HEK293 (cell line): ENCODE results near the gene THOP1.

Experiments used
- AEBP2 ChIP-seq: fragments of 450-650 bp; formaldehyde crosslinking; IDR thresholded peaks from 2 replicates; pipeline ENCODE4 v1.5.1; 2016; ENCODE audit warnings: missing biosample characterization, missing genetic modification characterization, borderline replicate concordance
- CTCF ChIP-seq: fragments of 450-650 bp; formaldehyde crosslinking; IDR thresholded peaks from 2 replicates; pipeline ENCODE4 v1.5.1; 2016; ENCODE audit warnings: missing biosample characterization, missing genetic modification characterization
- TRIM28 ChIP-seq: IDR thresholded peaks from 2 replicates; pipeline ENCODE4 v1.6.1; 2011; ENCODE audit warnings: low read length, control low read depth, borderline replicate concordance
- YY1 ChIP-seq: fragments of 450-650 bp; formaldehyde crosslinking; IDR thresholded peaks from 2 replicates; pipeline ENCODE4 v1.5.1; 2018; ENCODE audit warnings: missing biosample characterization, missing genetic modification characterization
- YY2 ChIP-seq: fragments of 450-650 bp; formaldehyde crosslinking; IDR thresholded peaks from 2 replicates; pipeline ENCODE4 v1.5.1; 2016; ENCODE audit warnings: missing biosample characterization, missing genetic modification characterization
- ZBTB17 ChIP-seq: fragments of 450-650 bp; formaldehyde crosslinking; IDR thresholded peaks from 2 replicates; pipeline ENCODE4 v1.5.1; 2016; ENCODE audit warnings: missing biosample characterization, missing genetic modification characterization
- ZBTB21 ChIP-seq: fragments of 450-650 bp; formaldehyde crosslinking; IDR thresholded peaks from 2 replicates; pipeline ENCODE4 v1.5.1; 2017; ENCODE audit warnings: missing biosample characterization, missing genetic modification characterization
- ZEB2 ChIP-seq: fragments of 450-650 bp; formaldehyde crosslinking; IDR thresholded peaks from 2 replicates; pipeline ENCODE4 v1.5.1; 2016; ENCODE audit warnings: missing biosample characterization, missing genetic modification characterization
- ZNF132 ChIP-seq: fragments of 450-650 bp; formaldehyde crosslinking; IDR thresholded peaks from 2 replicates; pipeline ENCODE4 v1.5.1; 2017; ENCODE audit warnings: missing biosample characterization, missing genetic modification characterization, borderline replicate concordance
- ZNF146 ChIP-seq: fragments of 450-650 bp; formaldehyde crosslinking; IDR thresholded peaks from 2 replicates; pipeline ENCODE4 v1.5.1; 2016; ENCODE audit warnings: missing biosample characterization, missing genetic modification characterization
- ZNF2 ChIP-seq: fragments of 450-650 bp; formaldehyde crosslinking; IDR thresholded peaks from 2 replicates; pipeline ENCODE4 v1.5.1; 2016; ENCODE audit warnings: missing biosample characterization, missing genetic modification characterization
- ZNF211 ChIP-seq: fragments of 450-650 bp; formaldehyde crosslinking; IDR thresholded peaks from 2 replicates; pipeline ENCODE4 v1.5.1; 2016; ENCODE audit warnings: low read depth, missing biosample characterization, missing genetic modification characterization
- ZNF266 ChIP-seq: fragments of 450-650 bp; formaldehyde crosslinking; IDR thresholded peaks from 2 replicates; pipeline ENCODE4 v1.5.1; 2016; ENCODE audit warnings: missing biosample characterization, missing genetic modification characterization, low read depth
- ZNF335 ChIP-seq: fragments of 450-650 bp; formaldehyde crosslinking; conservative IDR thresholded peaks from 2 replicates; pipeline ENCODE4 v1.5.1; 2016; ENCODE audit warnings: missing biosample characterization, missing genetic modification characterization
- ZNF354C ChIP-seq: fragments of 450-650 bp; formaldehyde crosslinking; IDR thresholded peaks from 2 replicates; pipeline ENCODE4 v1.5.1; 2016; ENCODE audit warnings: missing biosample characterization, missing genetic modification characterization, low read depth, borderline replicate concordance
- ZNF404 ChIP-seq: fragments of 450-650 bp; formaldehyde crosslinking; IDR thresholded peaks from 2 replicates; pipeline ENCODE4 v1.5.1; 2017; ENCODE audit warnings: missing biosample characterization, missing genetic modification characterization
- ZNF555 ChIP-seq: fragments of 450-650 bp; formaldehyde crosslinking; conservative IDR thresholded peaks from 2 replicates; pipeline ENCODE4 v1.5.1; 2017; ENCODE audit warnings: missing biosample characterization, mild to moderate bottlenecking, missing genetic modification characterization, inconsistent platforms
- ZNF623 ChIP-seq: fragments of 450-650 bp; formaldehyde crosslinking; IDR thresholded peaks from 2 replicates; pipeline ENCODE4 v1.5.1; 2016; ENCODE audit warnings: missing biosample characterization, missing genetic modification characterization
- ZNF677 ChIP-seq: fragments of 450-650 bp; IDR thresholded peaks from 2 replicates; pipeline ENCODE4 v1.5.0; 2018; ENCODE audit warnings: missing biosample characterization, mild to moderate bottlenecking, missing genetic modification characterization, moderate library complexity
- ZNF701 ChIP-seq: fragments of 450-650 bp; formaldehyde crosslinking; IDR thresholded peaks from 2 replicates; pipeline ENCODE4 v1.5.1; 2016; ENCODE audit warnings: missing biosample characterization, missing genetic modification characterization
- ZNF747 ChIP-seq: fragments of 450-650 bp; formaldehyde crosslinking; IDR thresholded peaks from 2 replicates; pipeline ENCODE4 v1.5.1; 2016; ENCODE audit warnings: missing biosample characterization, missing genetic modification characterization
- ZNF776 ChIP-seq: fragments of 450-650 bp; formaldehyde crosslinking; IDR thresholded peaks from 2 replicates; pipeline ENCODE4 v1.5.0; 2017; ENCODE audit warnings: missing biosample characterization, missing genetic modification characterization, borderline replicate concordance
- ZNF785 ChIP-seq: fragments of 450-650 bp; formaldehyde crosslinking; IDR thresholded peaks from 2 replicates; pipeline ENCODE4 v1.5.1; 2016; ENCODE audit warnings: missing biosample characterization, missing genetic modification characterization
- ZSCAN16 ChIP-seq: fragments of 450-650 bp; formaldehyde crosslinking; IDR thresholded peaks from 2 replicates; pipeline ENCODE4 v1.5.1; 2016; ENCODE audit warnings: missing biosample characterization, missing genetic modification characterization
- ZSCAN30 ChIP-seq: fragments of 450-650 bp; IDR thresholded peaks from 2 replicates; pipeline ENCODE4 v1.5.1; 2018; ENCODE audit warnings: missing biosample characterization, mild to moderate bottlenecking, missing genetic modification characterization, moderate library complexity
- ZXDB ChIP-seq: fragments of 450-650 bp; formaldehyde crosslinking; IDR thresholded peaks from 2 replicates; pipeline ENCODE4 v1.5.1; 2016; ENCODE audit warnings: missing biosample characterization, missing genetic modification characterization
- TF ChIP-seq, protein P1 (sequence below): fragments of 450-650 bp; formaldehyde crosslinking; IDR thresholded peaks from 2 replicates; pipeline ENCODE4 v1.5.1; 2016; ENCODE audit warnings: missing biosample characterization, missing genetic modification characterization
- TF ChIP-seq, protein P2 (sequence below): fragments of 450-650 bp; formaldehyde crosslinking; IDR thresholded peaks from 2 replicates; pipeline ENCODE4 v1.5.1; 2016; ENCODE audit warnings: missing biosample characterization, missing genetic modification characterization, low read depth
- TF ChIP-seq, protein P3 (sequence below): fragments of 450-650 bp; formaldehyde crosslinking; conservative IDR thresholded peaks from 2 replicates; pipeline ENCODE4 v1.5.1; 2016; ENCODE audit warnings: low read depth, missing biosample characterization, missing genetic modification characterization

The THOP1 gene

DNA sequence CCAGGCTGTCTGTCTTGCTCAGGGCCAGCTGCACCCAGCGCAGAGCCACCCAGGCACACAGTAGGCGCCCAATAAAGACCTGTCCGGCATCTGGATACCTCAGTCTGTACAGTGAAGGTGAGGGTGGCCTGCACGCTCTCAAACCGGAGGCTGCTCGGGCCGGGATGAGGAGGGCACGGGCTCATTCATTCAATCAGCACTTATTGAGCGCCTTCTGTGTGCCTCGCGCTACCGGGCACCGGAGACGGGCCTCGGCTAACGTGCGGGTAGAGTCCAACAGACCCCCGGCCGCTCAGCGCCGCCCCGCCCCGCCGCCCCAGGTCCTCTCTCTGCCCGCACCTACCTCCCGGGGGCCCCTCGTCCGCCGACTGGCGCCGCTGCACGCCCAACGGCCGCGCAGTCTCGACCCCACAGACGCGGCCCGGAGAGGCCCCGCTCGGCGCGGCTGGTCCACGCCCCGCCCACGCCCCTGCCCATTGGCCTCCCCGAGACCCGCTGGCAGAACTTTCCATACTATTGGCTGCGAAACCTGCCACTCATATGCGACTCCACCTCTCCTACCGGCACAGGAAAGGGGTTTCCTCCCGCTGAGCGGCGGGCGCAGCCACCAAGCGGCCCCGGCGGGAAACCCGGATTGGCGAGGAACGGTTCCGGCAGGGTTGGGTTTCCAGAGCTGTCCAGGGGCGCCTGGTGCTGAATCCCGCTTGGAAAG, 45.5 kb upstream of the THOP1 start, which contains the start of gene SLC39A3 (continued):
- TF ChIP-seq YY1 (tag by site-specific recombination) (peak; percentile 74), ZNF2 (tag by site-specific recombination) (0 out of 2 replicates have a peak, but pooled peaks have one; percentile 76), ZNF132 (tag by site-specific recombination) (no peak), CTCF (no peak), ZNF747 (no peak), ZNF701 (tag by site-specific recombination) (no peak), ZNF555 (tag by site-specific recombination) (no peak), ZNF623 (tag by site-specific recombination) (no peak), TRIM28 (peak; percentile 60; the same call in 1 of the 2 replicates), ZNF776 (tag by site-specific recombination) (no peak), ZSCAN30 (tag by site-specific recombination) (peak; percentile 99), ZNF354C (tag by site-specific recombination) (no peak), ZNF404 (tag by site-specific recombination) (no peak), ZNF146 (peak; percentile 48; the same call in 1 of the 2 replicates), ZNF211 (tag by site-specific recombination) (no peak), AEBP2 (tag by site-specific recombination) (no peak), ZBTB21 (peak; percentile 66), ZNF266 (tag by site-specific recombination) (no peak), ZNF785 (tag by site-specific recombination) (no peak), ZXDB (peak; percentile 100), YY2 (tag by site-specific recombination) (peak; percentile 71; the same call in 1 of the 2 replicates), ZBTB17 (tag by site-specific recombination) (peak; percentile 67), ZNF335 (tag by site-specific recombination) (peak; percentile 82), ZNF677 (no peak), ZEB2 (peak; percentile 83), ZSCAN16 (tag by site-specific recombination) (no peak)
- TF ChIP-seq, protein P1, sequence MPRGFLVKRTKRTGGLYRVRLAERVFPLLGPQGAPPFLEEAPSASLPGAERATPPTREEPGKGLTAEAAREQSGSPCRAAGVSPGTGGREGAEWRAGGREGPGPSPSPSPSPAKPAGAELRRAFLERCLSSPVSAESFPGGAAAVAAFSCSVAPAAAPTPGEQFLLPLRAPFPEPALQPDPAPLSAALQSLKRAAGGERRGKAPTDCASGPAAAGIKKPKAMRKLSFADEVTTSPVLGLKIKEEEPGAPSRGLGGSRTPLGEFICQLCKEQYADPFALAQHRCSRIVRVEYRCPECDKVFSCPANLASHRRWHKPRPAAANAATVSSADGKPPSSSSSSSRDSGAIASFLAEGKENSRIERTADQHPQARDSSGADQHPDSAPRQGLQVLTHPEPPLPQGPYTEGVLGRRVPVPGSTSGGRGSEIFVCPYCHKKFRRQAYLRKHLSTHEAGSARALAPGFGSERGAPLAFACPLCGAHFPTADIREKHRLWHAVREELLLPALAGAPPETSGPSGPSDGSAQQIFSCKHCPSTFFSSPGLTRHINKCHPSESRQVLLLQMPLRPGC (tag by site-specific recombination) = peak; percentile 83
- TF ChIP-seq, protein P2, sequence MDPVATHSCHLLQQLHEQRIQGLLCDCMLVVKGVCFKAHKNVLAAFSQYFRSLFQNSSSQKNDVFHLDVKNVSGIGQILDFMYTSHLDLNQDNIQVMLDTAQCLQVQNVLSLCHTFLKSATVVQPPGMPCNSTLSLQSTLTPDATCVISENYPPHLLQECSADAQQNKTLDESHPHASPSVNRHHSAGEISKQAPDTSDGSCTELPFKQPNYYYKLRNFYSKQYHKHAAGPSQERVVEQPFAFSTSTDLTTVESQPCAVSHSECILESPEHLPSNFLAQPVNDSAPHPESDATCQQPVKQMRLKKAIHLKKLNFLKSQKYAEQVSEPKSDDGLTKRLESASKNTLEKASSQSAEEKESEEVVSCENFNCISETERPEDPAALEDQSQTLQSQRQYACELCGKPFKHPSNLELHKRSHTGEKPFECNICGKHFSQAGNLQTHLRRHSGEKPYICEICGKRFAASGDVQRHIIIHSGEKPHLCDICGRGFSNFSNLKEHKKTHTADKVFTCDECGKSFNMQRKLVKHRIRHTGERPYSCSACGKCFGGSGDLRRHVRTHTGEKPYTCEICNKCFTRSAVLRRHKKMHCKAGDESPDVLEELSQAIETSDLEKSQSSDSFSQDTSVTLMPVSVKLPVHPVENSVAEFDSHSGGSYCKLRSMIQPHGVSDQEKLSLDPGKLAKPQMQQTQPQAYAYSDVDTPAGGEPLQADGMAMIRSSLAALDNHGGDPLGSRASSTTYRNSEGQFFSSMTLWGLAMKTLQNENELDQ = no peak
- TF ChIP-seq, protein P3, sequence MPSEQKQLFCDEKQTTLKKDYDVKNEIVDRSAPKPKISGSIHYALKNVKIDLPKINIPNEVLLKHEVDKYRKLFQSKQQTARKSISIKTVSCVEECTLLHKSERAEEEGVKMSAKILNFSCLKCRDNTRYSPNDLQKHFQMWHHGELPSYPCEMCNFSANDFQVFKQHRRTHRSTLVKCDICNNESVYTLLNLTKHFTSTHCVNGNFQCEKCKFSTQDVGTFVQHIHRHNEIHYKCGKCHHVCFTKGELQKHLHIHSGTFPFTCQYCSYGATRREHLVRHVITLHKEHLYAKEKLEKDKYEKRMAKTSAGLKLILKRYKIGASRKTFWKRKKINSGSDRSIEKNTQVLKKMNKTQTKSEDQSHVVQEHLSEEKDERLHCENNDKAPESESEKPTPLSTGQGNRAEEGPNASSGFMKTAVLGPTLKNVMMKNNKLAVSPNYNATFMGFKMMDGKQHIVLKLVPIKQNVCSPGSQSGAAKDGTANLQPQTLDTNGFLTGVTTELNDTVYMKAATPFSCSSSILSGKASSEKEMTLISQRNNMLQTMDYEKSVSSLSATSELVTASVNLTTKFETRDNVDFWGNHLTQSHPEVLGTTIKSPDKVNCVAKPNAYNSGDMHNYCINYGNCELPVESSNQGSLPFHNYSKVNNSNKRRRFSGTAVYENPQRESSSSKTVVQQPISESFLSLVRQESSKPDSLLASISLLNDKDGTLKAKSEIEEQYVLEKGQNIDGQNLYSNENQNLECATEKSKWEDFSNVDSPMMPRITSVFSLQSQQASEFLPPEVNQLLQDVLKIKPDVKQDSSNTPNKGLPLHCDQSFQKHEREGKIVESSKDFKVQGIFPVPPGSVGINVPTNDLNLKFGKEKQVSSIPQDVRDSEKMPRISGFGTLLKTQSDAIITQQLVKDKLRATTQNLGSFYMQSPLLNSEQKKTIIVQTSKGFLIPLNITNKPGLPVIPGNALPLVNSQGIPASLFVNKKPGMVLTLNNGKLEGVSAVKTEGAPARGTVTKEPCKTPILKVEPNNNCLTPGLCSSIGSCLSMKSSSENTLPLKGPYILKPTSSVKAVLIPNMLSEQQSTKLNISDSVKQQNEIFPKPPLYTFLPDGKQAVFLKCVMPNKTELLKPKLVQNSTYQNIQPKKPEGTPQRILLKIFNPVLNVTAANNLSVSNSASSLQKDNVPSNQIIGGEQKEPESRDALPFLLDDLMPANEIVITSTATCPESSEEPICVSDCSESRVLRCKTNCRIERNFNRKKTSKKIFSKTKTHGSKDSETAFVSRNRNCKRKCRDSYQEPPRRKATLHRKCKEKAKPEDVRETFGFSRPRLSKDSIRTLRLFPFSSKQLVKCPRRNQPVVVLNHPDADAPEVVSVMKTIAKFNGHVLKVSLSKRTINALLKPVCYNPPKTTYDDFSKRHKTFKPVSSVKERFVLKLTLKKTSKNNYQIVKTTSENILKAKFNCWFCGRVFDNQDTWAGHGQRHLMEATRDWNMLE (tag by site-specific recombination) = peak; percentile 87
